CD4-positive, alpha-beta T cell treated with Interleukin-4 for 1 hour (primary cell): ENCODE measurements around the gene TIGD3.

Experiments used
- DNase-seq, 2 donors: peaks; one replicate each; pipeline ENCODE4 v3.0.0-alpha.2; 2020 to 2022

Gene TIGD3

GRCh38 chr11:65390996-65391395 is 36.4 kb downstream of the TIGD3 start:
- no peak for DNase-seq

DNA sequence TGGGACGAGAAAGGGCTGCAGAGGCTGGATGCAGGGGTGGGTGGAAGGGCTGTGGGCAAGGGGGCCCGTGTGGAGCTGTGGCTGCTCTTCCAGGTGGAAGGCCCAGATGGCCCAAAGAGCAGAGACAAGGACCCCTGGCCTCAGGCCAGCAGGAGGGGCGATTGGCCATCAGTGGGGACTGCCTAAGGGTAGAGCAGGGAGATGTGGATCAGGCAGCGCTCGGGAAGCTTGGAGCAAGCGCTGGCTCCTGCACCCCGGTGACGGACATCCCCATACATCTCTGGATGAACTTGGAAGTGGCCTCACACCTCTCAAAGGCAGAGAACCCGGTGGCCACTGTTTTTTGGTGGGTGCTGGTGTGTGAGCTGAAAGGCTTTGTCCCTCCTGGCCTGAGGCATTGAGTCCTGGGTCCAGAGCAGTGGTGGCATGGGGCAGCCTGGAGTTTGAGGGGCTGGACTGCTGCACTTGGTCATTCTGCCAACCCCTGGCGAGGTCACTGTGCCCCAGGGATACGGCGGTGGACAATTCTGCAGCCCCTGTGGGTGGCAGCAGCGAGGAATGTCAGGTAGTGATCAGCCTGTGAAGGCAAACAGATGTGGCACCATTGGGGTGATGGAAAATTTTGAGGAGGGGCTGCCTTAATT is 37.8 kb downstream of the TIGD3 start:
- DNase-seq = no peak

GRCh38 chr11:65392899-65393298 is 38.3 kb downstream of the TIGD3 start:
- DNase-seq = no peak

GRCh38 chr11:65393513-65394079 is 39.0 kb downstream of the TIGD3 start:
- no peak for DNase-seq

GRCh38 chr11:65394125-65394536 is 39.6 kb downstream of the TIGD3 start:
- DNase-seq = no peak

DNA sequence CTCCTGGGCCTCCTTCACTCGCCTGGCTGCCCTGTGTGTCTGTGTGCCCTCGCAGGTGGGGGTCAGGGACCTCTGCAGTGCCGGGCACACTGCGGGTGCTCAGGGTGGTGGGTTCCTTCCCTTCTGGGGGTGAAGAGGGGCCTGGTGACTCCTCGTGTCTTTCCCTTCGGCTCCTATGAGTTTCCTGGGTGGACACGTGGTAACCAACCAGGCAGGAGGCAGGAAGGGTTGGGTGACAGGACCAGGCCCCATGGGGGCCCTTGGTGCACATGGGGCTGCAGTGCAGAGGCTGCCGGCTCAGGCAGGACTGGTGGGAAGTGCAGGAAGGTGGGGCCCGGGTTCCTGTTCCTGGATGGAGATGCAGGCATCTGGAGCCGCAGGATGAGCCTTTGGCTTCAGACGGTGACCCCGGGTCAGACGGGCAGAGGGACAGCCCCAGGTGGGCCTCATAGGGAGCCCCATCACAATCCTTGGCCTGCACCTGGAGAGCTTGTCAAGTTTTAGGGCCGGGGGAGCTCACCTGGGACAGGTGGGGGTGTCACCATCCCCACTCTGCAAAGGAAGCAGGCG is 41.5 kb downstream of the TIGD3 start:
- DNase-seq = no peak

GRCh38 chr11:65396769-65397745 is 42.5 kb downstream of the TIGD3 start:
- no peak for DNase-seq

GRCh38 chr11:65398362-65398910 is 43.9 kb downstream of the TIGD3 start:
- DNase-seq = no peak

GRCh38 chr11:65399249-65399648 is 44.7 kb downstream of the TIGD3 start:
- DNase-seq = no peak

DNA sequence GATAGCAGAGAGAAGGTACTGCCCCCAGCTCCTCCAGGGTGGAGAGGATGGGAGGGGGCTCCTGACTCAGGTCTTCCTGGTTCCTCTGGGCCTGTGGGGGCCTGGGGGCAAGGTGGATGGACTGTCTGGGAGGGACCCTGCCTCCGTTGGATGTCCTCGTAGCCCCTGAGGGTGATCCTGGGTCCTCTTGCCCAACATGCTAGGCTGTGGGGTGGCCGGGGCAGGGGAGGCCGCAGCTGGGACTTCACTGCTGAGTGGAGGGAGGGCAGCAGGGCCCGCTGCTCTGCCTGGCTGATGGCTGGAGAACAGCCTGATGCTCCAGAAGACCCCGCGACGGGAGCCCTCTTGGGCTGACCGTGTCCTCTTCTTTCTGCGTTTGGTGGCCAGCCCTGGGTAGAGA is 45.3 kb downstream of the TIGD3 start:
- no peak for DNase-seq

- no peak for DNase-seq
These were observed 45.9 kb downstream of the TIGD3 start for GRCh38 chr11:65400307-65401072.

DNA sequence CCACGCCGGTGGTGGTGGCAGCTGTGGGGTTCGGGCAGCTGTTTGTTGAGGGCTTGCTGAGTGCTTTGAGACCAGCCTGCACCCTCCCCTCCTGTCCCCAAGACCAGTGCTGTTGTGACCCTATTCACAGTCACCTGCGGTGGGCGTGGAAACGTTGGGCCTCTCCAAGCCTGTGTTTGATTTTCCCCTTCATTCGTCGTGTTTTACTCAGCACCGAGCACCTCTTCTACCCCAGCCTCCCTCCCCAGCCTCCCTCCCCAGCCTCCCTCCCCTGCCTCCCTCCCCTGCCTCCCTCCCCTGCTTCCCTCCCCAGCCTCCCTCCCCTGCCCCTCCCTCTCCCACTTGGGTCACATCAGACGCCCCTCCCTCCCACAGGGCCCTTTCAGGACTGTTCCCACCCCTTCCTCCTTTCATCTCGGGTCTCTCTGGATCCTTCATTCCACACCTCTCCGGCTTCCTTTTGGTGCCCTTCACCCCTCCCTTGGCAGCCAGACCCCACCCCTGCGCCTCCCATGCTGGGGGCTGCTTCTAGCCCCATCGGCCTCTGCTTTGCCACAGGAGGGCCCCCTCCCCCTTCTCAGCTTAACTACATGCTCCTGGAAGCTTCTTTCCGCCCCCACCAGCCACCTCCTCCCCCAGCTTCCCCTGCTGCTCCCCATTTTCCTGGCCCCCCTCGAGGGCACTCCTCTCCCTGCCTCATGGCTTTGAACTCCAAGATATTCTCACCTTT is 46.7 kb downstream of the TIGD3 start:
- no peak for DNase-seq

GRCh38 chr11:65401803-65402248 is 47.3 kb downstream of the TIGD3 start:
- DNase-seq = no peak

DNA sequence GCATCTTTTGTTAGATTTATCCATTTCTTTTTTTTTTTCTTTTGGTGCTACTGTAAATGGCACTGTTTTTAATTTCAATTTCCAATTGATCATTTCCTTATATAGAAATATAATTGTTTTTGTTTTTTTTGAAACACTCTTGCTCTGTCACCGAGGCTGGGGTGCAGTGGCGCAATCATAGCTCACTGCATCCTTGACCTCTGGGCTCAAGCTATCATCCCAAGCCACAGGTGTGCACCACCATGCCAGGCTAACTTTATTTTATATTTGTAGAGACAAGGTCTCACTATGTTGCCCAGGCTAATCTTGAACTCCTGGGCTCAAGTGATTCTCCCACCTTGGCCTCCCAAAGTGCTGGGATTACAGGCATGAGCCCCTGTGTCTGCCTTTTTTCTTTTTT is 48.2 kb downstream of the TIGD3 start:
- no peak for DNase-seq

DNA sequence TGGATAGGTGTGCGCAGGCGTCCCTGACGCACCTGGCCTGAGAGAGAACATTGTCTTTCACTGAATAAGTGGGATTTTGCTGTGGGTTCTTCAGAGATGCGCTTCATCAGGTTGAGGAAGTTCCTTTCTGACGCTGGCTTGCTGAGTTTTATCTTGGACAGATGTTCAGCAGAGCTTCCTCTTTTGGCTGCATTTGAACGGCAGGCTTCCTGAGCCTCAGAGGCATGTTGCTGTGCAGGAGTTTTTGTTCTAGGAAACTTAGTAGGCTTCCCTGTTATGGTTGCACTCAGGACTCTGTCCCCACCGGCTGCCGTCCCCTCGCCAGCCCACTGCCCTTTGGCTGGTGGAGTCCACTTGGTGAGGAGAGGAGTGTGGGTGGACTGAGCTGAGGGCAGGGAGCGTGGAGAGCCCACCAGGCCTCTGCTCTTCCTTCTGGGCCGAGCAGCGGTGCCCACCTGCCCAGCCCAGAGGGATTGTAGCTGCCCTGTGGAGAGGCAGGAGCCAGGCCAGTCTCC is 49.1 kb downstream of the TIGD3 start:
- DNase-seq = peak in 1 of 2 donors; percentile 63

DNA sequence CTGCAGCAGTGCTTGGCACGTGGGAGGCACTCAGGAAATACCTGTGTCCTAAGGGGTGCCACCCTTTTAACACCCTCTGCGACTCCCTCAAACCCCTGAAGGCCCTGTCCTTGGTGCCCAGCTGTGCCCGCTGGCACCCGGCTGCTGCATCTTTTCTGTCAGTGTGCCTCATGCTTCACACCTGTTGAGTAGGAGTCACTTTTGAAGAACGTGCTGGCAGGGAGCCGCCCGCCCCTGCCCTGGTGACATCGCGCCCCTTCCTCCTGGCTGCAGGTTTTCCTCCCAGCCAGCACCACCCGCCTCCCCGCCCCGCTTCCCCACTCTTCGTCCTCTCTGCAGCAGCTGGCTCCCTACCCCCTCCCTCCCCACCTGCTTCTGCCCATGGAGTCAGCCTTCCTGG is 49.7 kb downstream of the TIGD3 start:
- DNase-seq = no peak

DNA sequence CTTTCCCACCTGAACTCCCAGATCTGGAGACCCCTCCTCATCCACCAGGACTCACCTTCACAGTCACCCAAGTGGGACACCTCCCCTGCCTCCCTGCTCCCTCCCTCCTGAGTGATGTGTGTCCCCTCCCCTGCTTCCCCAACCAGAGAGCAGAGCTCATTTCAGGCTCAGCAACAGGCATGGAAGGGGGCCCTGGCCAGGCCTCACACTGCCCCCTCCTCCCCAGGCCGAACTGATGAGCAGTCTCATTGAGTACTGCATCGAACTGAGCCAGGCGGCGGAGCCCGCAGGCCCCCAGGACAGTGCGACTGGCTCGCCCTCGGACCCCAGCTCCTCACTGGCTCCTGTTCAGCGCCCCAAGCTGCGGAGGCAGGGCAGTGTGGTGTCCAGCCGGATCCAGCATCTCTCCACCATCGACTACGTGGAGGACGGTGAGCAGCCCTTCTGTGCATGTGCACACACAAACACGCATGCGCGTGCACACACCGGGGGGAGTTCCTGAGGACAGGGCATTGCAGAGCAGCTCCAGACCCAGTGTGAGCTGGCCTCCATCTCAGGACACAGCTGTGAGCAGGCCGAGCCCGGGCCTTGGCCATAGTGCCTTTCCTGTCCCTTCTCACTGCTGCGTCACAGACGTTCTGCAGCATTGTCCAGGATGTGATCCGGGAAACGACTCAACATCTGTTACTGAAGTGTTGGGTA is 50.2 kb downstream of the TIGD3 start:
- DNase-seq = no peak
